Measurements from ENCODE around the gene NEMP2.

Gene NEMP2

GRCh38 chr2:190462181-190462580 lies 72.3 kb downstream of the NEMP2 start:
- no peak for DNase-seq (ENCODE audit: low read depth)
- TF ChIP-seq CTCF (IDR thresholded peaks at IDR 0.05; ENCODE audit: low read length, missing control alignments): no peak
- H3K4me3 ChIP-seq (replicated peaks; ENCODE audit: low read depth, low read length): no peak overlapping the region

GRCh38 chr2:190460487-190460886 lies 74.0 kb downstream of the NEMP2 start:
- DNase-seq (ENCODE audit: low read depth): no peak
- TF ChIP-seq CTCF (IDR thresholded peaks at IDR 0.05; ENCODE audit: low read length, missing control alignments): no peak
- H3K4me3 ChIP-seq (replicated peaks; ENCODE audit: low read depth, low read length): no peak overlapping the region

GRCh38 chr2:190459881-190460280 lies 74.6 kb downstream of the NEMP2 start:
- DNase-seq (ENCODE audit: low read depth): no peak
- no peak overlapping the region for H3K4me3 ChIP-seq (replicated peaks; ENCODE audit: low read depth, low read length)
- no peak for TF ChIP-seq CTCF (IDR thresholded peaks at IDR 0.05; ENCODE audit: low read length, missing control alignments)

GRCh38 chr2:190458352-190459107 lies 76.0 kb downstream of the NEMP2 start:
- no peak overlapping the region for H3K4me3 ChIP-seq (replicated peaks; ENCODE audit: low read depth, low read length)
- DNase-seq (ENCODE audit: low read depth): no peak
- no peak for TF ChIP-seq CTCF (IDR thresholded peaks at IDR 0.05; ENCODE audit: low read length, missing control alignments)

- TF ChIP-seq CTCF (IDR thresholded peaks at IDR 0.05; ENCODE audit: low read length, missing control alignments): no peak
- H3K4me3 ChIP-seq (replicated peaks; ENCODE audit: low read depth, low read length): no peak overlapping the region
- DNase-seq (ENCODE audit: low read depth): no peak
These were observed 77.3 kb downstream of the NEMP2 start for GRCh38 chr2:190457256-190457655.

- no peak for TF ChIP-seq CTCF (IDR thresholded peaks at IDR 0.05; ENCODE audit: low read length, missing control alignments)
These were observed 77.7 kb downstream of the NEMP2 start for GRCh38 chr2:190456833-190457232.

More at GRCh38 chr2:190456833-190457232, 77.7 kb downstream of the NEMP2 start:
- no peak for DNase-seq (ENCODE audit: low read depth)
- no peak overlapping the region for H3K4me3 ChIP-seq (replicated peaks; ENCODE audit: low read depth, low read length)

All from fibroblast of pulmonary artery (primary cell).